Measurements from ENCODE around the gene HIPK2.
A peak's percentile ranks its signal among the peaks of the same experiment; 100 is the strongest.

- no peak for TF ChIP-seq CTCF (IDR thresholded peaks at IDR 0.05)
- TF ChIP-seq POLR2A (IDR thresholded peaks at IDR 0.05; ENCODE audit: low read depth), result no peak
- TF ChIP-seq POLR2AphosphoS5 (IDR thresholded peaks at IDR 0.05), result peak in 1 of 2 donors; percentile 12
- TF ChIP-seq EP300 (IDR thresholded peaks at IDR 0.05), result no peak
Measured at GRCh38 chr7:139702811-139703486, 74.8 kb downstream of the HIPK2 start.
